ENCODE measurements around the gene SLC25A24. TPM values are rescaled to one million over a fixed set of nuclear protein-coding genes. Genes with fewer than 3 reads are reported as not detected.
"Not testable (repeated sequence)": the region's sequence is repeated elsewhere in the genome, so short reads cannot be mapped to it uniquely, and the experiment has no call there.

SLC25A24 gene
- total RNA-seq, result 10 to 100 TPM; 44.5 to 76.7 (median 63.7) TPM

- no peak for TF ChIP-seq CTCF (IDR thresholded peaks at IDR 0.05; ENCODE audit: low read depth)
Observed at GRCh38 chr1:108199781-108200686, at the start of gene SLC25A24. Gene SLC25A24, minus strand, starts transcription at chr1:108200343. Its CDS starts 205 bp downstream, at chr1:108200138.

GRCh38 chr1:108243976-108244375 is 43.8 kb upstream of the SLC25A24 start, which contains the start of gene NBPF4:
Gene NBPF4, minus strand, starts transcription at chr1:108244076. Its CDS starts 315 bp downstream, at chr1:108243761.
- not testable (repeated sequence) for TF ChIP-seq CTCF (IDR thresholded peaks at IDR 0.05; ENCODE audit: low read depth)

- no peak for TF ChIP-seq CTCF (IDR thresholded peaks at IDR 0.05; ENCODE audit: low read depth)
Observed at GRCh38 chr1:108211014-108211413, 10.9 kb upstream of the SLC25A24 start.

GRCh38 chr1:108209456-108210108 is 9.4 kb upstream of the SLC25A24 start:
- TF ChIP-seq CTCF (IDR thresholded peaks at IDR 0.05; ENCODE audit: low read depth), result no peak

- TF ChIP-seq CTCF (IDR thresholded peaks at IDR 0.05; ENCODE audit: low read depth), result no peak
Observed at GRCh38 chr1:108208724-108209446, 8.7 kb upstream of the SLC25A24 start.

- no peak for TF ChIP-seq CTCF (IDR thresholded peaks at IDR 0.05; ENCODE audit: low read depth)
Observed at GRCh38 chr1:108201687-108202086, 1.5 kb upstream of the SLC25A24 start.

All from subcutaneous adipose tissue (tissue), 4 donors.